ENCODE data around the gene PRKCA.

DNA sequence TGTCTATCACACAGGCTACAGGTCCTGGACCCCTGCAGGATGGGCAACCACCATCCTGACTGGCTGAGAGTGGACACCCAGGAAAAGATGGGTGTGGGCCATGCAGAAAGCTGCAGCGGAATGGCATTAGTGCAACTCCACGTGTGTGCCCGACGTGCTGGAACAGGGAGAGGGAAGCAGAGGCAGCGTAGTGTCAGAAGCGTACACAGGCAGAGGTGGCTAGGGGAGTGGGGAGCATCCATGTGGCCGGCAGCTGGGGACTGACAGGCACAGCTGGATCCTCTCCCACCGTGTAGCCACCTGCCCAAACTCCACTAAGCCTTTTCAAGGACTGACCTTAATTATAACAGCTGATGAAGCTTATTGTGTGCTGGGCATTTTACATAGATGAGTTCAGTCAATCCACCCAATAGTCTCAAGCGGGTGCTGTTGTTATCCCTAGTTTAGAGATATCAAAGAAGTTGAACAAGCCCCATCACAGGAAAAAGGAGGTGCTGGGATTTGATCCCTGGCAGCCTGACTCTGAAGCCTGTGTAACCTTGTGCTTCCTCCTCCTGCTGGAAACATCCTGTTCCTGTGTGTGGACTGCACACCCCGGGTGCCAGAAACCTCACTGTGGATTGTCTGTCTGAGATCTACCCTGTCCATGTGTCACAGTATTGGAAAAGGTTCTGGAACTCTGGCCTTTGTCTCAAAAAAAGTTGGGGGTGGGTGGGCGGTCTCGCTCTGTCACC, 114.0 kb downstream of the PRKCA start:
- TF ChIP-seq, protein P1, sequence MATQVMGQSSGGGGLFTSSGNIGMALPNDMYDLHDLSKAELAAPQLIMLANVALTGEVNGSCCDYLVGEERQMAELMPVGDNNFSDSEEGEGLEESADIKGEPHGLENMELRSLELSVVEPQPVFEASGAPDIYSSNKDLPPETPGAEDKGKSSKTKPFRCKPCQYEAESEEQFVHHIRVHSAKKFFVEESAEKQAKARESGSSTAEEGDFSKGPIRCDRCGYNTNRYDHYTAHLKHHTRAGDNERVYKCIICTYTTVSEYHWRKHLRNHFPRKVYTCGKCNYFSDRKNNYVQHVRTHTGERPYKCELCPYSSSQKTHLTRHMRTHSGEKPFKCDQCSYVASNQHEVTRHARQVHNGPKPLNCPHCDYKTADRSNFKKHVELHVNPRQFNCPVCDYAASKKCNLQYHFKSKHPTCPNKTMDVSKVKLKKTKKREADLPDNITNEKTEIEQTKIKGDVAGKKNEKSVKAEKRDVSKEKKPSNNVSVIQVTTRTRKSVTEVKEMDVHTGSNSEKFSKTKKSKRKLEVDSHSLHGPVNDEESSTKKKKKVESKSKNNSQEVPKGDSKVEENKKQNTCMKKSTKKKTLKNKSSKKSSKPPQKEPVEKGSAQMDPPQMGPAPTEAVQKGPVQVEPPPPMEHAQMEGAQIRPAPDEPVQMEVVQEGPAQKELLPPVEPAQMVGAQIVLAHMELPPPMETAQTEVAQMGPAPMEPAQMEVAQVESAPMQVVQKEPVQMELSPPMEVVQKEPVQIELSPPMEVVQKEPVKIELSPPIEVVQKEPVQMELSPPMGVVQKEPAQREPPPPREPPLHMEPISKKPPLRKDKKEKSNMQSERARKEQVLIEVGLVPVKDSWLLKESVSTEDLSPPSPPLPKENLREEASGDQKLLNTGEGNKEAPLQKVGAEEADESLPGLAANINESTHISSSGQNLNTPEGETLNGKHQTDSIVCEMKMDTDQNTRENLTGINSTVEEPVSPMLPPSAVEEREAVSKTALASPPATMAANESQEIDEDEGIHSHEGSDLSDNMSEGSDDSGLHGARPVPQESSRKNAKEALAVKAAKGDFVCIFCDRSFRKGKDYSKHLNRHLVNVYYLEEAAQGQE (IDR thresholded peaks at IDR 0.05; ENCODE audit: insufficient replicate concordance, low read depth) = no peak
- TF ChIP-seq, protein P2, sequence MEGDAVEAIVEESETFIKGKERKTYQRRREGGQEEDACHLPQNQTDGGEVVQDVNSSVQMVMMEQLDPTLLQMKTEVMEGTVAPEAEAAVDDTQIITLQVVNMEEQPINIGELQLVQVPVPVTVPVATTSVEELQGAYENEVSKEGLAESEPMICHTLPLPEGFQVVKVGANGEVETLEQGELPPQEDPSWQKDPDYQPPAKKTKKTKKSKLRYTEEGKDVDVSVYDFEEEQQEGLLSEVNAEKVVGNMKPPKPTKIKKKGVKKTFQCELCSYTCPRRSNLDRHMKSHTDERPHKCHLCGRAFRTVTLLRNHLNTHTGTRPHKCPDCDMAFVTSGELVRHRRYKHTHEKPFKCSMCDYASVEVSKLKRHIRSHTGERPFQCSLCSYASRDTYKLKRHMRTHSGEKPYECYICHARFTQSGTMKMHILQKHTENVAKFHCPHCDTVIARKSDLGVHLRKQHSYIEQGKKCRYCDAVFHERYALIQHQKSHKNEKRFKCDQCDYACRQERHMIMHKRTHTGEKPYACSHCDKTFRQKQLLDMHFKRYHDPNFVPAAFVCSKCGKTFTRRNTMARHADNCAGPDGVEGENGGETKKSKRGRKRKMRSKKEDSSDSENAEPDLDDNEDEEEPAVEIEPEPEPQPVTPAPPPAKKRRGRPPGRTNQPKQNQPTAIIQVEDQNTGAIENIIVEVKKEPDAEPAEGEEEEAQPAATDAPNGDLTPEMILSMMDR (IDR thresholded peaks at IDR 0.05; ENCODE audit: insufficient read depth, low read length) = no peak
- no peak for TF ChIP-seq POLR2AphosphoS5 (IDR thresholded peaks at IDR 0.05; ENCODE audit: low read depth)

All from HL-60 (cell line).